NT2/D1 (cell line): ENCODE measurements around the gene CREB3L2.

ENCODE experiments used
- DNase-seq: peaks from one replicate; pipeline ENCODE4 v3.0.0-alpha.2; 2011; ENCODE audit warnings: low read depth, low spot score
- H3K27me3 ChIP-seq: 2 replicates; pipeline ENCODE4 v1.6.0; 2011; ENCODE audit warnings: mild to moderate bottlenecking; ENCODE audit not compliant: insufficient read length, insufficient read depth
- H3K36me3 ChIP-seq: 2 replicates; pipeline ENCODE4 v1.6.1; 2011; ENCODE audit warnings: mild to moderate bottlenecking, low read length, mixed read lengths; ENCODE audit not compliant: insufficient read depth, insufficient read length
- H3K4me1 ChIP-seq: 2 replicates; pipeline ENCODE4 v1.5.1; 2011; ENCODE audit not compliant: insufficient read depth, insufficient read length
- H3K4me3 ChIP-seq: 2 replicates; pipeline ENCODE4 v1.5.1; 2011; ENCODE audit warnings: low read depth; ENCODE audit not compliant: insufficient read length
- H3K9ac ChIP-seq: 2 replicates; pipeline ENCODE4 v1.6.0; 2011; ENCODE audit warnings: low read depth; ENCODE audit not compliant: insufficient read length
- H3K9me3 ChIP-seq: 2 replicates; pipeline ENCODE4 v1.5.1; 2011; ENCODE audit warnings: mild to moderate bottlenecking, low read length; ENCODE audit not compliant: insufficient read depth
- SUZ12 ChIP-seq: IDR thresholded peaks from 2 replicates; pipeline ENCODE4 v1.6.1; 2011; ENCODE audit not compliant: insufficient read length, insufficient read depth; ENCODE audit errors: extremely low read depth
- YY1 ChIP-seq: IDR thresholded peaks from 2 replicates; pipeline ENCODE4 v1.6.1; 2011; ENCODE audit not compliant: insufficient read length, insufficient read depth
- ZNF274 ChIP-seq: IDR thresholded peaks from 2 replicates; pipeline ENCODE4 v1.6.1; 2011; ENCODE audit warnings: mild to moderate bottlenecking, low read depth, low read length

The CREB3L2 gene

GRCh38 chr7:137940656-137941518, 61.0 kb downstream of the CREB3L2 start:
- Histone ChIP-seq H3K4me3 (no peak overlapping the region), H3K36me3 (no peaks in the 10 kb centered on the region), H3K9ac (no peak overlapping the region), H3K27me3 (no peaks in the 10 kb centered on the region), H3K9me3 (no peaks in the 10 kb centered on the region), H3K4me1 (peaks cover 6% of the 10 kb centered on the region)
- DNase-seq, result no peak
- TF ChIP-seq ZNF274, result no peak
- TF ChIP-seq SUZ12, result no peak
- TF ChIP-seq YY1, result no peak

- no peak overlapping the region for H3K4me3 ChIP-seq
- TF ChIP-seq ZNF274 (no peak), SUZ12 (no peak), YY1 (no peak)
- peaks cover 6% of the 10 kb centered on the region for H3K4me1 ChIP-seq
Observed at GRCh38 chr7:137940218-137940617, 61.7 kb downstream of the CREB3L2 start.

GRCh38 chr7:137937202-137937560, 64.7 kb downstream of the CREB3L2 start:
- Histone ChIP-seq H3K9me3 (no peaks in the 10 kb centered on the region), H3K27me3 (no peaks in the 10 kb centered on the region), H3K9ac (no peak overlapping the region), H3K36me3 (no peaks in the 10 kb centered on the region), H3K4me3 (no peak overlapping the region), H3K4me1 (peaks cover 9% of the 10 kb centered on the region)
- DNase-seq, result no peak
- TF ChIP-seq ZNF274 (no peak), YY1 (no peak), SUZ12 (no peak)

More at GRCh38 chr7:137940218-137940617, 61.7 kb downstream of the CREB3L2 start:
- Histone ChIP-seq H3K9ac (no peak overlapping the region), H3K27me3 (no peaks in the 10 kb centered on the region), H3K36me3 (no peaks in the 10 kb centered on the region), H3K9me3 (no peaks in the 10 kb centered on the region)
- no peak for DNase-seq

- TF ChIP-seq ZNF274 (no peak), SUZ12 (no peak), YY1 (no peak)
- no peaks in the 10 kb centered on the region for H3K36me3 ChIP-seq
- H3K9me3 ChIP-seq, result no peaks in the 10 kb centered on the region
- peaks cover 9% of the 10 kb centered on the region for H3K4me1 ChIP-seq
- no peak for DNase-seq
- no peak overlapping the region for H3K9ac ChIP-seq
- H3K27me3 ChIP-seq, result no peaks in the 10 kb centered on the region
- no peak overlapping the region for H3K4me3 ChIP-seq
Observed at GRCh38 chr7:137936509-137937201, 65.2 kb downstream of the CREB3L2 start.

GRCh38 chr7:137935884-137936508, 65.9 kb downstream of the CREB3L2 start:
- no peaks in the 10 kb centered on the region for H3K9me3 ChIP-seq
- H3K27me3 ChIP-seq, result no peaks in the 10 kb centered on the region
- H3K4me1 ChIP-seq, result peaks cover 9% of the 10 kb centered on the region
- H3K36me3 ChIP-seq, result no peaks in the 10 kb centered on the region
- no peak for TF ChIP-seq YY1
- TF ChIP-seq SUZ12, result no peak
- no peak for TF ChIP-seq ZNF274
- DNase-seq, result no peak
- H3K9ac ChIP-seq, result no peak overlapping the region
- no peak overlapping the region for H3K4me3 ChIP-seq

- Histone ChIP-seq H3K4me3 (no peak overlapping the region), H3K4me1 (peaks cover 7% of the 10 kb centered on the region), H3K27me3 (no peaks in the 10 kb centered on the region), H3K9me3 (no peaks in the 10 kb centered on the region), H3K36me3 (no peaks in the 10 kb centered on the region), H3K9ac (no peak overlapping the region)
- TF ChIP-seq ZNF274, result no peak
- TF ChIP-seq SUZ12, result no peak
- no peak for TF ChIP-seq YY1
- DNase-seq, result no peak
Observed at GRCh38 chr7:137934941-137935883, 66.7 kb downstream of the CREB3L2 start.
